NCI-H1417 (cell line): ENCODE measurements around the gene RALGAPB.
"Not testable (repeated sequence)": the region's sequence is repeated elsewhere in the genome, so short reads cannot be mapped to it uniquely, and the experiment has no call there.

Experiments
- DNase-seq, 3 experiments: peaks; one replicate each; lab custom pipeline; 2025; lab: John Stamatoyannopoulos, UW

RALGAPB gene

DNA sequence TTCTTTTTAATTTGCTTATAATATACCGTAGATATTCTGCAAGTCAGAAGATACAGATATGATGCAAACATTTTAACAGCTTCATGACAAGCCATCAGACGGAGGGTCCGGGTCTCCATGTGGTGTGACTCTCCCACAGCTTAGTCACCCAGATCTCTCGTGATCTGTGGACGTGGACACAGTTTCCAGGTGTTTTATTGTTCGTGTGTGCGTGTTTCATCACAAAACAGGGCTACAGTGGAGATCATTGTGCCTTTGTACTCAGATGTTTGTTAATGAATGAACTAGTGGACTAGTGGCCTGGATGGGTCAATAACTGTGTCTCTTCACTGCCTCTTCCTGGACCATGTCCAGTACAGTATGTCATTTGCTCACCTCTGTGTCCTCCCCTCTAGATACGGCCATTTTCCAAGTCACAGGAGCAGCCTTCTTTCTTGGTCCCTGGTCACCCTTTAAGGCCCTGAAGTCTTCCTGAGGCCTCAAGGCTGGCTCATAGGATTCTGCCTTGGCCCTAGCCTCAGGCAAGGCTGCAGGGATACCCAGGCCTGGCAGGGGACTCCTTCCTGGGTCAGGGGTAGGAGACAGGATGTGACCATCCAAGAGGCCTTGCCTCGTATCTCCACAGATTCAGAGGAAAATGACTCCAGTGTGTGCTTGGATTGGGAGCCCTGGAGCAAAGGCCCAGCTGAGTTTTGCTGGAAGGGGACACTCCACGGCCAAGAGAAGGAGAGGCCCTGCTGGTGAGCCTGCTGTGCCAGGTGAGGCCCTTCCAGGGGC is 112.9 kb downstream of the RALGAPB start:
- DNase-seq: no peak

DNA sequence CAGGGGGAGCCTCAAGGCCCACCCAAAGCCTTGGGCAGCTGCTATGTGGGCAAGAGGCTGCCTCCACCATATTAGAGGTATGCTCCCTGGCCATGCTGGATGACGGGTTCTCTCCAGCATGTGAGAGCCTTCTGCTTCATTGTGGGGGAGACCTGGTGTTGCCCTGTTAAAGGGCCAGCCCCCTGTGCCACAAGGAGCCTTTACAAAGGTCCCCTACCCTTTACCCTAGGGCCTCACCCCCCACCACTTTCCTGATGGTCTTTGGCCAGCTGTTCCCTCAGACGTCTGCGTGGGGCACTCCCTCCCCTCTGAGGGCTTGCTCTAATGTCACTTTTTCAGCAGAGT is 113.5 kb downstream of the RALGAPB start:
- no peak for DNase-seq

DNA sequence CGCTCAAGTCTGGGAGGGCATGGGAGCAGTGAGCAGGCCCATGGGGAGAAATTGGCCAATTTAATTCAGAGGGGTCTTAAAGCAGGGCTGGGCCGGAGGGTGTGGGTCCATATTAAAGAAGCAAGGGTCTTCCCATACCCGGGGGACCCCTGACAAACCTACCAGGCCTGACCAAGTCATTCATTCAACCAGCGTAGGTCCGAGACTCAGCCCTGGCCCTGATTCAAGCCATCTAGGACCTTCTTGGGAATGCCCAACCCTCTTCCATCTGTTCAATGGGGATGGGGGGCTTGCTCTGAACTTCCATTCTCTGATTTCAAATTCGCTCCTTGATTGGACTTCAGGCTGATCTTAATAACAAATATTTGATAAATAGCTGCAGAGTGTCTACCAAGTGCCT is 115.7 kb downstream of the RALGAPB start:
- no peak for DNase-seq

DNA sequence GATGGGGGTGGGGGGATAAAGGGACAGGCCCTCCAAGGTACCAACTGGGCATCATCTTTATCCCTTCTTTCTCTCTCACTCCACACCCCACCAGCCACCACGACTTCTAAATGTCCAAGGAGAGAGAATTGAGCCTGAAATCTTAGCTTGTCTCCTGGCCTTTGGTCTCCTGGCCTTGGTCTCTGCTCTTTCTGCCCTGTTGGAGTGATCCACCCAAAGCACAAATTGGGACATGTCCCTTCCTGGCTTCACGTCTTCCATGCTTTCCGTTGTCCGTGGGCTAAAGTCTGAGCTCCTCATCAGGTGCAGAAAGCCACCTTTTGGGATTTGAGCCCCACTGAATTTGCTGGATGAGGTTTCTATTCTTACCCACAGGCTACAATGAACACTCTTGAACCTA is 116.7 kb downstream of the RALGAPB start:
- DNase-seq: no peak

DNA sequence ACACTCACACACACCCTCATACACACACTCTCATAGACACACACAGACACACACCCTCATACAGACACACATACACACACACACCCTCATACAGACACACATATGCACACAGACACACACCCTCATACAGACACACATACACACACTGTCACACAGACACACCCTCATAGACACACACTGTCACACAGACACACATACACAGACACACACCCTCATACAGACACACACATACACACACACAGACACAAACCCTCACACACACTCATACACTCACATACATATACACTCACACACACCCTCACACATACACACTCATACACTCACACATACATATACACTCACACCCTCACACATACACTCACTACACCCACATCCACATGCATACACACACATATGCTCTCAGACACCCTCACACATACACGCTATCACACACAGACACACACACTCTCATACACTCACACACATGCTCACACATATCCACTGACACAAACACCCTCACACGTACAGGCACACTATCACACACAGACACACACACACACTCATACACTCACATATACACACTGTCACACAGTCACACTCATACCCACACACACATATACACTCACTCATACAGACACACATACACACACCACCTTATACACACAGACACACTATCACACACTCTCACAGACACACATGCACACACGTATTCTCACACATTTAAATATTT is 117.5 kb downstream of the RALGAPB start:
- no peak for DNase-seq

- DNase-seq: no peak
Measured at GRCh38 chr20:38590676-38591473, 118.2 kb downstream of the RALGAPB start.

DNA sequence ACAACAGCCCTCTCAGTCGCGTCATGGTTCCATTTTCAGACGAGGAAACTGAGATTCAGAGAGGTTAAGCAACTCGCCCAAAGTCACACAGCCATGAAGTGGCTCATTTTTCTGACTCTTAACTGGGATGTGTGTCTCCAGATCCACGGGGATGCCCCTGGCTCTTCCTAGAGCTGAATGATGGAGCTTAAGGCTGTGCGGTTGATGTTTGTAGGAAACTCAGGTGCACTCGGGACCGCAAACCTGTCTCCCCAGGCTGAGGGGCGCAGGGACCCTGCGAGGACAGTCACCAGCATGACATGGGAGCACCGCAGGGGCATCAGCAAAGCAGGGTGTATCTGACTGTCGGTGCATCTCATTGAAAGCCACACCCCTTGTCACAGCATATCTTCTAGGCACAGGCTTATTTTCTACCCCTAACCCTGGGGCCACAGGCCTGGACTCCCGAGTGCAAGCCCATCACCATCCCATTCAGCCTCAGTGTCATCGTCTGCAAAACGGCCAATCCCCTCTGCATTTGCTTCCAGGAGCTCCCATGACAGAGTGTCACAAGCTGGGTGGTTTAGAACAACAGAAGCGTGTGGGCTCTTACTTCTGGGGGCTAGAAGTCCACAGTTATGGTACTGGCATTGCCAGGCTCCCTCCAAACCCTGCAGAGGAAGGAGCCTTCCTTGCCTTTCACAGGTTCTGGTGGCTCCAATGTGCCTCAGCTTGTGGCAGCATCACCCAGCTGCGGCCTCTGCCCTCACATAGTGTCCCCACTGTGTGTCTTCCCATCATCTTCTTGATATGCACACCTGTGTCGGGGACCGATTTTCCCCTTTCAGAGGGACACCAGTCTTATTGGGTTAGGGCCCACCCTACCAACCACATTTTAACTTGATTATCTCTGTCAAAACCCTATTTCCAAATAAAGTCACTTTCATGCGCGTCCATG is 119.1 kb downstream of the RALGAPB start:
- DNase-seq: no peak

- DNase-seq: not testable (repeated sequence)
Measured at GRCh38 chr20:38592411-38592790, 119.8 kb downstream of the RALGAPB start.

DNA sequence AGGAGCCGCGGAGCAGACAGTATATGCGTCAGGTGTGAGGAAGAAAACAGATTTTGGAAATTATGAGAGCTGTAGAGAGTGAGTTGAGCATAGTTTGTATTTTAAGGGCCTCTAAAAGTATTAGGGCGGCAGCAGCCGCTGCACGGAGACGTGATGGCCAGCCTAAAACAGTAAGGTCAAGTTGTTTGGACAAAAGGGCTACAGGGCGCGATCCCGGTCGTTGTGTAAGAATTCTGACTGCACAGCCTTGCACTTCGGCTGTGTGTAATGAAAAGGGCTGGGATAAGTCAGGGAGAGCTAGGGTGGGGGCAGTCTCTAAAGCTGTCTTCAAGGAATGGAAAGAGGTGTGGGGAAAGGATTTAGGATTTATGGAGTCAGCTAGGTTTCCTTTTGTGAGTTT is 121.6 kb downstream of the RALGAPB start:
- DNase-seq: not testable (repeated sequence)

DNA sequence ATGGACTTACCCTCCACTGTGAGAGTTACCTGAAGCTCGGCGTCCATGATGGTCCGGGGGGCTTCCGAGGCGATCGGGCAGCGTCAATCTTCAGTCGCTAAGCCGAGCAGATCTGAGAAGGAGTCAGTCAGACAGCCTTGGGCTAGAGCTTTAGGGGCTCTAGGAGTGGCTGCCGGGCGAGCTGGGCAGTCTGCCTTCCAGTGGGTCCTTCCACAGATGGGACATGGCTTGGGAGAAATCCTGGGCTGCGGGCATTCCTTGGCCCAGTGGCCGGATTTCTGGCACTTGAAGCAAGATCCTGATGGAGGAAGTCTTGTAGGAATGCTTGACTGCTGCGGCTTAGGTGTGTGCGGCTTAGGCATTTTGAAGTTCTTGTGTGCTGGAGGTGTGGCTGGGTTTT is 123.2 kb downstream of the RALGAPB start:
- DNase-seq: not testable (repeated sequence)

DNA sequence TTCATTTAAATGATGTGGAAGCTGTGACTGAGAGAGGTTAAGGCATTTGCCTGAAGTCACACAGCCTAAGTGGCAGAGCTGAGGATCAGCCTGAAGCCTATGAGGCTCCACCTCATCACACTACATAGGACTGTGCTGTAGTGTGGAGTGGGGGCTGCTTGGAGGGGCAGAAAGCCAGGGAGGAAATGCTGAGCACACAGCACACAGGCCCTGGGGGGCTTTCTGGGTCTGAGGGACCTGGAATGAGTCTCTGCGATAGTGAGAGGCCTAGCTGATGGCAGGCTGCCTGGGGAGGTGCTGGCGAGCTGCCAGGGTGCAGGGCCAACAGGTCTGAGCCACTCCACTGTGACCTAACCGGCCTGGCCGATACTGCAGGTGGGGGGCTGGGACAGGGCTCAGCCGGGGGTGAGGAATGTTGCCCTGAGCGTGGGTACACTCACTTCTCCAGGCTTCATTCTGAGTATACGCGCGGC is 126.8 kb downstream of the RALGAPB start:
- peak in 2 of 3 experiments; percentile 16 to 54 for DNase-seq

GRCh38 chr20:38600057-38600456 is 127.4 kb downstream of the RALGAPB start:
- no peak for DNase-seq

DNA sequence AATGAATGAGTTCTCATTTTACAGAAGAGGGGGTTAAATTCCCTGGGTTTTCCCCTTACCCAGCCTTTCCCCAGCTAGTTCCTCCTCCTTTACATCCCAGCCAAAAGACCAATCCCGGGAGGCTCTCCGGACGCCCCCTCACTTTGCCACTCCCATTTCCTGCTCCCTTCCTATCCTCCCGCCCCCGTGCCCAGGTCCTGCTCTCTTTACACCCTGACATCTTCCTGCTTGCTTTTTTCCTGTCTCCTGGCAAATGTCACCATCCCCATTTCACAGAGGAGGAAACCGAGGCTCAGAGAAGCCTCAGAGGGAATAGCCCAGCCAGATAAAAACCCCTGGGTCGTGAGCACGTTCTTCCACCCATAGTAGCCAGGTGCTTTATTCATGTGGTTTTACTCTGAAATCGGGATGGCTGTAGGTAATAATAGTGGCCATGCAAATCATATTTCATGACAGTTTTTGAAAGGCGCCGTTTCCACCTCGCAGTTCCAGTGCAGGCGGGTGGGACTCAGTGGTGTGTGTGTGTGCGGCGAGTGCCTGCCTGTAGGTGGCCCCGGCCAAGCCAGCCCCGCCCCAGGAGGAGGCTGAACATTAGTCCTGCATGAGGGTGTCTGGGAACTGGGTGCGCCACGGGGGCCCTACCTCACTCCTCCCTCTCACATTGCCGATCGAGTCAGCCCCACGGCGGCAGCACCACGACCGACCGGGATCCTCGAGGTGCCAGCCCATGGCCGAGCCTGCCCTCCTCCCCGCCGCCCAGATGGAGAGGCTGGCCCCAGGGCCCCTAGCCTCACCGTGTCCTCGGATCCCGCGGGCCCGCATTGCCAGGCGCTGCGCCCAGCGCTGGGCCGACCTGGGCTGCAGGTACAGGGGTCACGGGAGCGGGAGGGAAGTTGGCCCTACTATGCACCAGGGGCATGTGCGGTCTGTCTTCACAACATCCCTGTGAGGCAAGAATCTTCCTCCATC is 128.9 kb downstream of the RALGAPB start, which contains the start of gene ARHGAP40:
TSS of gene ARHGAP40 (plus strand) at position 594 of the 969 bp plus-strand sequence.
- DNase-seq: peak in 2 of 3 experiments; percentile 11 to 31

- DNase-seq: no peak
Measured at GRCh38 chr20:38602185-38602581, 129.5 kb downstream of the RALGAPB start.

GRCh38 chr20:38603286-38603685 is 130.6 kb downstream of the RALGAPB start:
- DNase-seq: no peak

DNA sequence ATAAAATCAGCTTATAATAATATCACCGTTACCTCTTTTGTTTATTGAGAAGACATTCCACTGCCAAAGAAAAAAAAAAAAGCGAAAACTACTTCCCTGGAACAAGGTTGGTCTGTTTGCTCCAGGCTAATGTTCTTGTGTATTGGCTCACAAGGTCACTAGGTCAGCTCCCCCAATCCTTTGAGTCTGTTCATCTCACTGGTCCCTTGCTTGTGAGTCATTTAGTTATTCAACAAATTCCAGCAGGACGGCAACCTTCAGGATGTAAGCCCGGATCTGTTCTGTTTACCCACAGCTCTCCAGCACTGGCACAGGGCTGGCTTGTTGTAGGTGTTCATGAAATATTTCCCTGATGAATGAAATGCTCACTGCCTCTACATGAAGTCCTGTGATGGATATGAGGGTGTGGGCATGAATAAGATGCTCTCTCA is 132.2 kb downstream of the RALGAPB start:
- no peak for DNase-seq

- no peak for DNase-seq
Measured at GRCh38 chr20:38607351-38607750, 134.7 kb downstream of the RALGAPB start.

- no peak for DNase-seq
Measured at GRCh38 chr20:38608188-38608587, 135.5 kb downstream of the RALGAPB start.

GRCh38 chr20:38609815-38610214 is 137.2 kb downstream of the RALGAPB start:
- DNase-seq: peak; percentile 15 to 66 (median 51)

DNA sequence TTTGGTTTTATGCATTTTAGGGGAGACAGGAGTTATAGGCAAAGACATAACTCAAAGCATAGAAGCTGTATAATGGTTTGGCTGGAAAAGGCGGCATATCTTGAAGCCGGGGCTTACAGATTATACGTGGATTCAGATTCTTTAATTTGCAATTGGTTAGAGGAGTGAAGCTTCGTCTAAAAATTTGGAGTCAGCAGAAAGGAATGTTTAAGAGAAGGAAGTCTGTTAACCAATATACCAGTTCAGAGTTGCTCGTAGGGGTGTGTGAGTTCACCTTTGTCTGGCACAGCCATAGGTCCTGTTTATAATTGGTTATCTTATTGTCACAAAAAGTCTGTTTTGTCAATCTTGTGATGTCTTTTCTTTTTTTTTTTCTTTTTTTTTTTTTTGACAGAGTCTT is 137.9 kb downstream of the RALGAPB start:
- DNase-seq: no peak
